Spleen (tissue), 7 donors: ENCODE results near the gene SLC9A3.

Experiments used
- POLR2A ChIP-seq, 3 donors: fragments of 450-650 bp; IDR thresholded peaks; one replicate each; pipeline ENCODE4 v1.5.1; 2017; ENCODE audit warnings: antibody characterized with exemption in 3 of 3, mild to moderate bottlenecking in 1 of 3
- POLR2AphosphoS5 ChIP-seq, 3 donors: sonication (generic); formaldehyde crosslinking; IDR thresholded peaks; one replicate each; pipeline ENCODE4 v1.5.1; 2017; ENCODE audit warnings: antibody characterized with exemption in 3 of 3
- TF ChIP-seq, protein P1 (sequence below), 11 experiments: fragments of 200-600 bp in 7 of 11; fragments of 450-650 bp in 4 of 11; sonication (generic) in 4 of 11; IDR thresholded peaks in 8 of 11; conservative IDR thresholded peaks in 3 of 11; 1 replicate in 7 of 11; 2 replicates in 4 of 11; pipeline versions ENCODE4 v1.4.0 to v1.8.0; 2016 to 2021; ENCODE audit warnings: antibody characterized with exemption in 11 of 11, inconsistent platforms in 4 of 11, mild to moderate bottlenecking in 1 of 11
- donor health status: DM: no; HTN: no; CAD: no; lungs with moderate emphysema.
- donor health status: DM: no; HTN: no; CAD: no.
- donor health status: DM: no; HTN: no; CAD: no.

DNA sequence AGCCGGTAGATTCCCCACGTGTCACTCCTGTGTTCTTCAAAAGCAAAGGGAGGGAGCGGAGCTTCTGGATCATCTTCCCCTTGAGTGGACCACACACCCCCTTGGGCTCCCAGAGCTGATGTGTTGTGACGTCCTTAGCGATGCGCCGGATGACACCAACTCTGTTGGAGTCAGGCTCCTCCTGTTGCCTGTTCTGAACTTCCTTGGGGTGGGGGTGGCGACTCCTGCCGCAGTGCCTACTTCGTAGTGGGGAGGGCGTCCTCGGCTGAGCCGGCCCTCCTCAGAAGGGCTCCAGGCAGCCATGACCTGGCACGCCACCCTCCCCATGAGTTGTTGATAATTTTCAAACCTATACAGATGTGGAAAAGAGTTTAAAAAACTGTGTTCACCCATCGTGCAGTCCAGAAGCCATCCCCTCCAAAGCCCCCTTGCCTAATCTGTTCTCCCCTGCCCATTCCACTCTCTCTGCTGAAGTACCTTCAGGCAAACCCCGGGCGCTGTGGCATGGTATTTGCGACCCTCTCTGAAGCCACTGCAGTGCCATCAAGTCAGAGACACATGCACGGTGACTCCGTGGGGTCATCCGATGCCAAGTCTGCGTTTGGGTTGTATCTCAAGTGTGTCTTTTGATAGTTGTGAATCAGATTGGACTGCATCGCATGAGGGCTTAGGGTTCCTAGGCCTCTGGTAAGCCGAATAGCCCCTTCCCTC, 64.5 kb downstream of the SLC9A3 start:
- TF ChIP-seq, protein P1, sequence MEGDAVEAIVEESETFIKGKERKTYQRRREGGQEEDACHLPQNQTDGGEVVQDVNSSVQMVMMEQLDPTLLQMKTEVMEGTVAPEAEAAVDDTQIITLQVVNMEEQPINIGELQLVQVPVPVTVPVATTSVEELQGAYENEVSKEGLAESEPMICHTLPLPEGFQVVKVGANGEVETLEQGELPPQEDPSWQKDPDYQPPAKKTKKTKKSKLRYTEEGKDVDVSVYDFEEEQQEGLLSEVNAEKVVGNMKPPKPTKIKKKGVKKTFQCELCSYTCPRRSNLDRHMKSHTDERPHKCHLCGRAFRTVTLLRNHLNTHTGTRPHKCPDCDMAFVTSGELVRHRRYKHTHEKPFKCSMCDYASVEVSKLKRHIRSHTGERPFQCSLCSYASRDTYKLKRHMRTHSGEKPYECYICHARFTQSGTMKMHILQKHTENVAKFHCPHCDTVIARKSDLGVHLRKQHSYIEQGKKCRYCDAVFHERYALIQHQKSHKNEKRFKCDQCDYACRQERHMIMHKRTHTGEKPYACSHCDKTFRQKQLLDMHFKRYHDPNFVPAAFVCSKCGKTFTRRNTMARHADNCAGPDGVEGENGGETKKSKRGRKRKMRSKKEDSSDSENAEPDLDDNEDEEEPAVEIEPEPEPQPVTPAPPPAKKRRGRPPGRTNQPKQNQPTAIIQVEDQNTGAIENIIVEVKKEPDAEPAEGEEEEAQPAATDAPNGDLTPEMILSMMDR (IDR thresholded peaks at IDR 0.05 in 8 of 11, conservative IDR thresholded peaks at IDR 0.05 in 3 of 11): no peak
- TF ChIP-seq POLR2A (IDR thresholded peaks at IDR 0.05): no peak
- TF ChIP-seq POLR2AphosphoS5 (IDR thresholded peaks at IDR 0.05): peak in 1 of 3 donors; percentile 33
